HAP-1 (cell line): ENCODE results near the gene CACNA1B.

Experiments used
- DNase-seq, 2 experiments: peaks; one replicate each; pipeline ENCODE4 v3.0.0-alpha.2; 2016 to 2020; ENCODE audit warnings: low spot score in 2 of 2
- H3K27me3 ChIP-seq: fragments of 250-450 bp; sonication (Bioruptor Pico); 2 replicates; pipeline ENCODE4 v1.5.1; 2020; ENCODE audit warnings: low read depth, mild to moderate bottlenecking, moderate library complexity
- H3K36me3 ChIP-seq: fragments of 250-450 bp; sonication (Bioruptor Pico); replicated peaks from 2 replicates; pipeline ENCODE4 v1.5.1; 2020; ENCODE audit warnings: mild to moderate bottlenecking
- H3K4me1 ChIP-seq: fragments of 250-450 bp; sonication (Bioruptor Pico); 2 replicates; pipeline ENCODE4 v1.5.1; 2020; ENCODE audit warnings: mild to moderate bottlenecking
- H3K4me3 ChIP-seq: fragments of 250-450 bp; sonication (Bioruptor Pico); 2 replicates; pipeline ENCODE4 v1.5.1; 2020; ENCODE audit warnings: mild to moderate bottlenecking, moderate library complexity
- H3K9me3 ChIP-seq: fragments of 250-450 bp; sonication (Bioruptor Pico); 2 replicates; pipeline ENCODE4 v1.5.1; 2020; ENCODE audit warnings: mild to moderate bottlenecking, moderate library complexity
- in situ Hi-C: fragments of 300-500 bp; cut with MboI; formaldehyde crosslinking; loops from 3 replicates; pipeline ENCODE4 v1.14.3; 2020; ENCODE audit warnings: low sequenced_read_pairs, inconsistent platforms, mixed read lengths

CACNA1B gene

DNA sequence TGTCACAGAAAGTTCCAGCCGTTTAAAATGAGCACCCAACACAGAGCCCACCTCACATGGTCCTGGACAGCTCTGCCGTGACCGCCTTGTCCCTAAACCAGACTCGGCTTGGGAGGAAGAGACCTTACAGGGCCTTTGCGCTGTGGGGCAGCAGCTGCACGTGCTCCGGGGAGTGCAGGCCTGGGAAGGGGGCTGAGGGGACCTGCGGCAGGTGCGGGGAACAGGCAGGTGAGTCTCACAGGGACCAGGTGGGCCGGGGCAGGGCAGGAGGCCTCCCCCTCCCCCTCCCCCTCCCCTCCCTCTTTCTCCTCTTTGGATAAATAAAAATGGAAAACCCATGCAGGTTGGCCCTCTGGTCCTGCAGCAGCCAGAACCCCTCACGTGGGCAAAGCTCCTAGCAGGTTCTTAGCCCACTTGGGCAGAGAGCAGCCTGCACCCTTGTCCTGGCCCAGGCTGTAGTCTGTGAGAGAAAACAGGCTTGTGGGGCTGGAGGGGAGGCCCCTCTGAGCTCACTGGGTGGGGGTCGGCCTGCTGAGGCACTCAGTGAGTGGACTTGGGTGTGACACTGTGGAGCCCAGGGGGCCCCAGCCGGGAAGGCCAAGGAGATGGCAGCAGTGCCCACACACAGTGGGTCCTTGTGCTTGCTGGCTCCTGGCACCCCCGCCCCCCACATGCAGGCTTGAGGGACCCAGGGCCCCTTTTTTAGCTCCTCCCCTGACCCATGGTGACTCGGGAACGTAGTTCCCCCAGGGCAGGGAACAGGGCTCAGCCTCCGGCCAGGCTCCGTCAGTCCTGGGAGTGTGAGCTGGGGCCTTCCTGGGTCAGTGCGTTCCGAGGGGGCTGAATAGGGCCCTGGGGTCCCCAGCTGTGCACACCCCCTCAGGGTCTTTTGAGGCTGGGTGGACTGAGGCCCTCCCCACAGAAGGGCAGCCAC, 40.0 kb upstream of the CACNA1B start:
- H3K4me3 ChIP-seq, result no peak overlapping the region
- in situ Hi-C loops, result no loop called here
- no peaks in the 10 kb centered on the region for H3K27me3 ChIP-seq
- peaks cover 2% of the 10 kb centered on the region; the same call in 1 of the 2 replicates for H3K36me3 ChIP-seq
- DNase-seq, result no peak
- H3K4me1 ChIP-seq, result no peaks in the 10 kb centered on the region
- H3K9me3 ChIP-seq, result no peaks in the 10 kb centered on the region

DNA sequence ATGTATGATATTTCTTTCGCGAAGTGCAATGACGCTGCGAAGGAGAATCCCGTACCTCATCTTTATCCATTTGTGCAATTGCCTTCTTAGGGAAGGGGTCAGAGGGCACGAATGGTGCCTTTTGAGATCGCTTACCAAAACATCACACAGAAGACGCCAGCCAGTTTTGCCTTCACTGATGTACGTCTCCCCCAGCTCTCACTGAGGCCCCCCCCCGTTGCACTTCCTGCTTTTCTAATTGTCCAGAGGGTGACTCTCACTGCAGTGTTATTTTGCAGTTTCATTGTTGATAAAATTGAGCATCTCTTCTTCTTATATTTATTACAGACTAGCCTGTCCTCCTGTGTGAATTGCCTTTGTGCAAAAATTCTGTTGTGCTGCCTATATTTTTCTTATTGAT, 39.0 kb upstream of the CACNA1B start:
- no peaks in the 10 kb centered on the region for H3K27me3 ChIP-seq
- H3K36me3 ChIP-seq, result peaks cover 2% of the 10 kb centered on the region; the same call in 1 of the 2 replicates
- no peaks in the 10 kb centered on the region for H3K9me3 ChIP-seq
- H3K4me1 ChIP-seq, result no peaks in the 10 kb centered on the region
- H3K4me3 ChIP-seq, result no peak overlapping the region
- in situ Hi-C loops, result no loop called here
- DNase-seq, result no peak

DNA sequence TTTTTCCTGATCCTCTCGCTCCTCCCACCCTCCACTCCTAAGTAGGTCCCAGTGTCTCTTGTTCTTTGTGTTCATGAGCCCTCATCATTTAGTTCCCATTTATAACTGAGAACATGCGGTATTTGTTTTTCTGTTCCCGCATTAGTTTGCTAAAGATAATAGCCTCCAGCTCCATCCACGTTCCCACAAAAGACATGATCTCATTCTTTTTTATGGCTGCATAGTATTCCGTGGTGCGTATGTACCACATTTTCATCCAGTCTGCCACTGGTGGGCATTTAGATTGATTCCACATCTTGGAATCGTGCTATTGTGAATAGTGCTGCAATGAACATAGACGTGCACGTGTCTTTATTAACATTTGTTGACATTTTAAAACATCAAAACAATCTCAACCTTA, 34.2 kb upstream of the CACNA1B start:
- in situ Hi-C loops, result no loop called here
- Histone ChIP-seq H3K4me1 (no peaks in the 10 kb centered on the region), H3K27me3 (no peaks in the 10 kb centered on the region), H3K36me3 (no peaks in the 10 kb centered on the region), H3K9me3 (no peaks in the 10 kb centered on the region), H3K4me3 (no peak overlapping the region)
- no peak for DNase-seq

DNA sequence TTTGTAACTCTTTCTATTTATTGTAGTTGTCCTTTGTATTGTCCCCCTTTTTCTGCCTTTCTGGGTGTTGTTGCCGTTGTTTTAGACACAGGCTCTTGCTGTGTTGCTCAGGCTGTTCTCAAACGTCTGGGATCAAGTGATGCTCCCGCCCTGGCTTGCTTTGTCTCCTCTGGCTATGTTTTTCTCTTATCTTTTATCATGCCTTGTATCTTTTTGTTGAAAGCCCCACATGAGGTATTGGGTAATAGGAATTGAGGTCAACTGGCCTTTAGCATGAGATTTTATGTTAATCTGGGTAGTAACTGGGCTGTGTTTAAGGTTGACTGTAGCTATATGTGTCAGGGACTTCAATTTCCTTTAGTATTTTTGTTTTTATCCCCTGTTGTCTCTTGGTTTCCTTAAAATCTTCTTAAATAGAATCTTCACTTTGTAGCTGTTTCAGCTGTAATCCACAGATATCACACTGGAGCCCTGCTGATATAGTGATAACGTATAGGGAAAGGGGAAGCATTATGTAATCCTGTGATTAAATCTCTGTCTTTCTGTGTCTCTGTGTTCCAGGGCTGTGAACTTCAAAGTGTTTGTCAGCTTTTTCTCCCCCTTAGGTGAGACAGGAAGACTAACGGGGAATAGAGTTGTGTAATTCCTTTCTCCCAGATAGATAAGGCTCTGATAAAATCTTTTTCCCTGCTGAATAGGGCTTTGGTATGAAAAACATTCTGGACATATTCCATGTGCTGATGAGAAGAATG, 25.9 kb upstream of the CACNA1B start:
- DNase-seq, result no peak
- Histone ChIP-seq H3K4me3 (no peak overlapping the region), H3K4me1 (no peaks in the 10 kb centered on the region)

DNA sequence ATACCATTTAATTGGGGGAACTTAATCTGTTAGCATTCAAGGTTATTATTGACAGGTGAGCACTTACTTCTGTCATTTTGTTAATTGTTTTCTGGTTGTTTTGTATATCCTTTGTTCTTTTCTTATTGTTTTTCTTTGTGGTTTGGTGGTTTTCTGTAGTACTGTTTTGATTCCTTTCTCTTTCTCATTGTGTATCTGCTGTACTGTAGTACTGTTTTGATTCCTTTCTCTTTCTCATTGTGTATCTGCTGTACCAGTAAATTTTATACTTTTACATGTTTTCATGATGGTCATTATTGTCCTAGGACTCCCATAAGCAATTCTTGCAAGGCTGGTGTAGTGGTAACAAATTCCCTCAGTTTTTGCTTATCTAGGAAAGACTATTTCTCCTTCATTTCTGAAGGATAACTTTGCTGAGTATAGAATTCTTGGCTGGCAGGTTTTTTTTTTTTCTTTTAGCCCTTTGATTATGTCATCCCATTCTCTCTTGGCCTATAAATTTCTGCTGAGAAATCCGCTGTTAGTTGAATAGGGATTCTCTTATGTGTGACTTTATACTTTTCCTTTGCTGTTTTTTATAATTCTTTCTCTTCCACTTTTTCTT, 24.1 kb upstream of the CACNA1B start:
- H3K27me3 ChIP-seq, result no peaks in the 10 kb centered on the region
- in situ Hi-C loops, result no loop called here
- H3K4me1 ChIP-seq, result no peaks in the 10 kb centered on the region
- no peaks in the 10 kb centered on the region for H3K36me3 ChIP-seq
- no peaks in the 10 kb centered on the region; the same call in 1 of the 2 replicates for H3K9me3 ChIP-seq
- no peak for DNase-seq
- no peak overlapping the region for H3K4me3 ChIP-seq

More for the DNA sequence above, 25.9 kb upstream of the CACNA1B start:
- Histone ChIP-seq H3K9me3 (no peaks in the 10 kb centered on the region; the same call in 1 of the 2 replicates), H3K36me3 (no peaks in the 10 kb centered on the region), H3K27me3 (no peaks in the 10 kb centered on the region)
- in situ Hi-C loops, result no loop called here

DNA sequence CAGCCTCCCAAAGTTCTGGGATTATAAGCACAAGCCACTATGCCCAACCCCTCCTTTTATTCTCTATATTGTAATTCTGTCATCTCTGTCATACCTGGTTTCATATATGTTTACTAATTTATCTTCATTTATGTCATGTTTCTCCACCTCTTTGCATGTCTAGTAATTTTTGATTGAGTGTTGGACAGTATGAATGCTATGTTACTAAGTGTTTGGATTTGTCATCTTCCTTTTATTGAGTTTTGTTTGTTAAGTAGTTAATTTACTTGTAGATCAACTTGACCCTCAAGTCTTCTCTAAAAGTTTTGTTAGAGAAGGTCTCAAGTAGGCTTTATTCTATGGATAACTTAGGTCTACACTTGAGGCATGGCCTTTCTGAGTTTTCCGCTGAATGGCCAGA, 17.2 kb upstream of the CACNA1B start:
- no peaks in the 10 kb centered on the region for H3K27me3 ChIP-seq
- H3K36me3 ChIP-seq, result no peaks in the 10 kb centered on the region
- DNase-seq, result no peak
- no peaks in the 10 kb centered on the region; the same call in 1 of the 2 replicates for H3K9me3 ChIP-seq
- no peaks in the 10 kb centered on the region for H3K4me1 ChIP-seq
- in situ Hi-C loops, result no loop called here
- no peak overlapping the region for H3K4me3 ChIP-seq

DNA sequence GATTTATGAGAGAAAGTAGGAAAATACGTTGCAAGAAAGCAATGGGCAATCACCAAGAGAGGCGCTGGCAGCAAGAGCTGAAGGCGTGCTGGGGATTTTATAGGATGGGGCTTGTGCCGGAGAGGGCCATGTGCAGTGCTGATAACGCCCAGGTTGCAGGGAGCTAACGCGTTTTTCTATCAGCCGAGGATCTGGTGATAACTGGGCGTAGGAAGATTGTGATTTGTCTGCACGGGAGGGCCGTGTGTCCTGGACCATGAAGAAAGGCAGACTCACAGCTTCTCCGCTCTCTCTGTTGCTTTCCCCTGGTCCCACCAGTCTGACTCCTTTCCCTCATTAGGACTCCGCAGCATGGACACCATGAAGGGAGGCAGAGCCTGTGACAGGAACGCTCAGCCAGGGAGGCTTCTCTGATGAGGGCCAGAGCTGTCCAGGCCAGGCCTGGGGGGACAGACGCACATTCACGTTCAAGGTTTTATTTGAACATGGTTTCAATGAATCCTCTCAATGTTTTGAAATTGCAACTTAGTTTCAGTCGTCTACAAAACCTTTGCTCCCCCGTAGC, 11.9 kb upstream of the CACNA1B start:
- H3K9me3 ChIP-seq, result no peaks in the 10 kb centered on the region
- H3K4me1 ChIP-seq, result no peaks in the 10 kb centered on the region
- no peak overlapping the region for H3K4me3 ChIP-seq
- H3K36me3 ChIP-seq, result no peaks in the 10 kb centered on the region
- in situ Hi-C loops, result no loop called here
- no peaks in the 10 kb centered on the region for H3K27me3 ChIP-seq
- no peak for DNase-seq

DNA sequence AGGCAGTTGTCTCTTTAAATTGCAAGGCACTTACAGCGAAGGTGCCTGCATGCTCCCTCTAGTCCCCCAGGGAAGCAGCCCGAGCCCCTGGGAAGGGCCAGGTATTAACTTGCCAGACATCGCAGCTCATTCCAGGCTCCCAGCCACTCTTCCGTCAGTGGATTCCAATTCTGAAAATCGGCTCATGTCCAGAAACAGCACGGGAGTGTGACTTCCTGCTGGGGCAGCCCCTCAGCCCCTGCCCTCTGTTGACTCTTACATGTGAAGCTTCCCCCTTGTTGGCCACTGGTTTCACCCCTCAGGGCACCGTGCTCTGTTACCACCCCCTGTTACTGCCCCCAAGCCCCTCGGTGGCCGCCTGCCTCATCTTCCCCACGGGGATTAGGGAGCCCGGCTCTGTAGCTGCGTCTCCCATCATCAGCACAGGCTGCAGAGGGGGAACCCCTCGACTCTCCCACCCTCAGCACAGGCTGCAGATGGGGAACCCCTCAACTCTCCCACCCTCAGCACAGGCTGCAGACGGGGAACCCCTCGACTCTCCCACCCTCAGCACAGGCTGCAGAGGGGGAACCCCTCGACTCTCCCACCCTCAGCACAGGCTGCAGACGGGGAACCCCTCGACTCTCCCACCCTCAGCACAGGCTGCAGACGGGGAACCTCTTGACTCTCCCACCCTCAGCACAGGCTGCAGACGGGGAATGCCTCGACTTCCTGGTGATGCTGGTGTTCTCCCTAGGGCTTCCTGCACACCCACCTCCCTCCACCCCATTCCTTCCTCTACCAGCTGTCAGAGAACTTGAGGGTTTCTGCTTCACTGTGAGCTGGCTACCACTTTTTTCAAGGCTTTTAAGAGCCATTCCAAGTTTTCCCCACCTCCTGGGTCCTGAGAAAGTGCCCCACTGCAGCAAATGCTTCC, 11.1 kb upstream of the CACNA1B start:
- no peaks in the 10 kb centered on the region for H3K36me3 ChIP-seq
- in situ Hi-C loops, result no loop called here
- no peaks in the 10 kb centered on the region for H3K27me3 ChIP-seq
- no peaks in the 10 kb centered on the region for H3K4me1 ChIP-seq
- H3K9me3 ChIP-seq, result no peaks in the 10 kb centered on the region
- DNase-seq, result no peak
- no peak overlapping the region for H3K4me3 ChIP-seq

DNA sequence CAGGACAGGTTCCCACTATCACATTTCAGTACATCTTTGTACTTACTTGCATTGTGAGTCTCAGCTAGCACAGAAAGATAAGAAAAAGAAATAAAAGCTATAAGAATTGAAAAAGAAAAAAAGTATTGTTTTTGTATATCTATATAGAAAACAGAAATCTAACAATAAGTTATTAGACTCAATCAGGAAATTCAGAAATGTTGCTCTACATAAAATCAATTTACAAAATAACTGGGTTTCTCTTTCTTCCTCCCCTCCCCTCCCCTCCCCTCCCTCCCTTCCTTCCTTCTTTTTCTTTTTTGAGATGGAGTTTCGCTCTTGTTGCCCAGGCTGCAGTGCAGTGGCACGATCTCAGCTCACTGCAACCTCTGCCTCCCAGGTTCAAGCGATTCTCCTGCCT, 7.2 kb upstream of the CACNA1B start:
- no peak for DNase-seq
- no peak overlapping the region for H3K4me3 ChIP-seq
- no peaks in the 10 kb centered on the region for H3K27me3 ChIP-seq
- no peaks in the 10 kb centered on the region for H3K9me3 ChIP-seq
- H3K36me3 ChIP-seq, result no peaks in the 10 kb centered on the region
- no peaks in the 10 kb centered on the region for H3K4me1 ChIP-seq
- in situ Hi-C loops, result no loop called here

DNA sequence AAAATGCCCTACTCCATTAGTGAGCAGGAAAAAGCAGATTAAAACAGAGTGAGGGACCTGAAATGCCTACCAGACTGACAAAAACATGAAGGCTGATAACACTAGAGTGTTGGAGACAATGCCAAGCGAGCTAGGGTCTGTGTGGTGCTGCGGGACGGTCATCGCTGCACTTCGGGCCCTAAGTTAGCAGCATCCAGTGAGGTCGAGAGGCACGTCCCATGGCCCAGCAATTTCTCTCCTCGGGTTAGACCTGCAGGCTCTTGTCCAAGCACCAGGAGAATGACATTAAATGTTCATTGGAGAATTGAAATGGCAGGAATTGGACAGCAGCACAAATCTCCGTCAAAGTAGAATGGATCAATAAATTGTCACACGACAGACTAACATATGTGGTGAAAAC, 5.3 kb upstream of the CACNA1B start:
- in situ Hi-C loops, result no loop called here

DNA sequence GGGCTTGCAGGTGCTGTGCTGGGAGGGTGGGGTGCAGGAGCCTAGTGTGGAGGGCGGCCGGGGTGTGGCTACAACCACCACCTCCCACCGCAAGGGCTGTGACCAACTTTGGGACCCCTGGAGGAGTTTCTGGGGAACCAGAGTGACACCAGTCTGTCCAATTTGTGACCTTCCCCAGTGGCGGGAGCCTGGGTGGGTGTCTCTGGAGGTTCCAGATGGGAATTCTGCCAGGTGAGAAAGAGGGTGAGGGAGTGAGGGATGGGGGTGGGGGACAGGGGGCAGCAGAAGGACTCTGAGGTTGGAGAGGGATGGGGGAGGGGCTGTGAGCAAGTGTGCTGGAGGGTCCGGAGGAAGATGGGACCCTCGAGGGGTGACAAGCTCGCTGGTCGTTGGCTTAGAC, 4.2 kb upstream of the CACNA1B start:
- Histone ChIP-seq H3K4me1 (no peaks in the 10 kb centered on the region), H3K36me3 (no peaks in the 10 kb centered on the region), H3K4me3 (no peak overlapping the region), H3K9me3 (no peaks in the 10 kb centered on the region), H3K27me3 (no peaks in the 10 kb centered on the region)
- DNase-seq, result no peak
- in situ Hi-C loops, result no loop called here

More for the DNA sequence above, 5.3 kb upstream of the CACNA1B start:
- no peak for DNase-seq
- Histone ChIP-seq H3K36me3 (no peaks in the 10 kb centered on the region), H3K9me3 (no peaks in the 10 kb centered on the region), H3K27me3 (no peaks in the 10 kb centered on the region), H3K4me3 (no peak overlapping the region), H3K4me1 (no peaks in the 10 kb centered on the region)

DNA sequence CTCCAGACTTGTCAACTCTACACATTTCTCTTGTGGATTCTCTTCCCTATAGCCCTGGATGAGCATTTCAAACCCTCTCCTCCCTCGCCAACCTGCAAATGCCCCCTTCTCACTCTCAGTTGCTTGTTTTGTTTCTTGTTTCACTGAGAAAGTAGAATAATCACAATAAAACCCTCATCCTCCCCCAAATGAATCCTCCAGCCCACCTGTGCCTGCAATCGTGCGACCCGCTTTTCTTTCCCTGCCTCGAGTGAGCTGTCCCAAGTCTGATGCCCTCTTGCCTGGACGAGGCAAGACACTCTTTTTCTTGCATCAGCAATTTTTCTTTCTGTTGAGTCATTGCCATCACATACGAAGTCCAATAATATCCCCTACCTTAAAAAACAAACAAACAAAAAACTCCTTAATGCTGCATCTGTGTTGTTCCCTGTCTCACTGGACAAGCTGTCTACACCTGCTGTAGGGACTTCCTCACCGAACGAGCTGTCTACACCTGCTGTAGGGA, 3.7 kb upstream of the CACNA1B start:
- no peaks in the 10 kb centered on the region for H3K27me3 ChIP-seq
- no peaks in the 10 kb centered on the region for H3K4me1 ChIP-seq
- in situ Hi-C loops, result no loop called here
- no peaks in the 10 kb centered on the region for H3K36me3 ChIP-seq
- no peak overlapping the region for H3K4me3 ChIP-seq
- H3K9me3 ChIP-seq, result no peaks in the 10 kb centered on the region
- no peak for DNase-seq

DNA sequence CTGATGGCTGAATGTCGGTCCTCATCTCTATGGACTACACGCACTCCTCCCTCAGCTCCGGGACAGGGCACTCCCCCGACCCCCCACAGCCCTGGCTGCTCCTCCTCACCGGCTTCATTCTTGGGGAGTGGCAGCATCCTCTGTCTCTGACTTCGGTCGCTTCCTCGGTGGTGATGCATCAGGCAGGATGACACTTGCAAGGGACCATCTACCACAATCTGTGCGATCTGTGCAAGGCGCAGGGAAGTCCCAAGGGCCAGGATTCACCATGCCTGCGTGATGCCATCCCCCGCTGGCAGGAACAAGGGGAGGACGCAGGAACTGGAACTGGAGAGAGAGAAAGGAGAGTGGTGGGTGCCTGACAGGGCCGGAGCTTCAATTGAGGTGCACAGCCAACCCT, 2.2 kb upstream of the CACNA1B start:
- Histone ChIP-seq H3K27me3 (no peaks in the 10 kb centered on the region), H3K4me3 (no peak overlapping the region), H3K36me3 (no peaks in the 10 kb centered on the region), H3K4me1 (no peaks in the 10 kb centered on the region), H3K9me3 (no peaks in the 10 kb centered on the region)
- no peak for DNase-seq
- in situ Hi-C loops, result no loop called here
